HEK293T (cell line): ENCODE measurements around the gene CADPS2.

Experiments used
- BHLHE40 ChIP-seq: fragments of 450-650 bp; IDR thresholded peaks from 2 replicates; pipeline ENCODE4 v1.6.1; 2016; ENCODE audit warnings: mild to moderate bottlenecking, moderate library complexity, borderline replicate concordance
- CTBP1 ChIP-seq: fragments of 450-650 bp; IDR thresholded peaks from 2 replicates; pipeline ENCODE4 v1.6.1; 2016; ENCODE audit warnings: borderline replicate concordance
- FOXK2 ChIP-seq: fragments of 450-650 bp; IDR thresholded peaks from 2 replicates; pipeline ENCODE4 v1.6.1; 2016; ENCODE audit warnings: mild to moderate bottlenecking
- HDGF ChIP-seq: fragments of 450-650 bp; IDR thresholded peaks from 2 replicates; pipeline ENCODE4 v1.6.1; 2017; ENCODE audit warnings: antibody characterized with exemption, borderline replicate concordance
- SP1 ChIP-seq: fragments of 450-650 bp; IDR thresholded peaks from 2 replicates; pipeline ENCODE4 v1.6.1; 2017
- SUZ12 ChIP-seq: fragments of 450-650 bp; IDR thresholded peaks from 2 replicates; pipeline ENCODE4 v1.6.1; 2016; ENCODE audit warnings: mild to moderate bottlenecking
- TARDBP ChIP-seq: fragments of 450-650 bp; IDR thresholded peaks from 2 replicates; pipeline ENCODE4 v1.6.1; 2016
- ZNF384 ChIP-seq: fragments of 450-650 bp; IDR thresholded peaks from 2 replicates; pipeline ENCODE4 v1.6.1; 2016

DNA sequence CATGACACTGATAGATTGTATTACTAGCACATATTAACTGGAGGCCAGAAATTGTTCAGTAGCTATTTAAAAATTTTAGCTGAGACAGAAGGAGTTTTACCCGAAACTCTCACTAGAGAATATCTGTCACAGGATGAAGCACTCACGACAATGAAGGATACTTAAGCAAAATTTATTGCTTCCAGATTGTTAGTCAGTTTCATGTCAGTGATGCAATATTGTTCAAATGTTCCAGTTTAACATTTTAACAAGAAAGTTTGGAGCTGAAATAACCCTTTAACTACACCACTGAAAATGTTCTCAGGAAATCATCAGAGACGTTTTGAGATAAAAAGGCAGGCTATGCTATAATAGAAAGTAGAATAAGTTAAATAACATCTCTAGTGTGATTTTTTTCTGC is 15.0 kb upstream of the CADPS2 start:
- TF ChIP-seq CTBP1 (no peak), BHLHE40 (no peak), HDGF (no peak), SP1 (no peak), TARDBP (no peak), SUZ12 (no peak), ZNF384 (no peak), FOXK2 (no peak)
